ENCODE measurements around the gene GPRIN3.

GPRIN3 gene

GRCh38 chr4:89196056-89196674, 111.4 kb downstream of the GPRIN3 start:
- no peak overlapping the region for H3K4me3 ChIP-seq (replicated peaks; ENCODE audit: low read depth, low read length)
- DNase-seq (ENCODE audit: extremely low read depth, low read depth) = no peak
- TF ChIP-seq, protein P1, sequence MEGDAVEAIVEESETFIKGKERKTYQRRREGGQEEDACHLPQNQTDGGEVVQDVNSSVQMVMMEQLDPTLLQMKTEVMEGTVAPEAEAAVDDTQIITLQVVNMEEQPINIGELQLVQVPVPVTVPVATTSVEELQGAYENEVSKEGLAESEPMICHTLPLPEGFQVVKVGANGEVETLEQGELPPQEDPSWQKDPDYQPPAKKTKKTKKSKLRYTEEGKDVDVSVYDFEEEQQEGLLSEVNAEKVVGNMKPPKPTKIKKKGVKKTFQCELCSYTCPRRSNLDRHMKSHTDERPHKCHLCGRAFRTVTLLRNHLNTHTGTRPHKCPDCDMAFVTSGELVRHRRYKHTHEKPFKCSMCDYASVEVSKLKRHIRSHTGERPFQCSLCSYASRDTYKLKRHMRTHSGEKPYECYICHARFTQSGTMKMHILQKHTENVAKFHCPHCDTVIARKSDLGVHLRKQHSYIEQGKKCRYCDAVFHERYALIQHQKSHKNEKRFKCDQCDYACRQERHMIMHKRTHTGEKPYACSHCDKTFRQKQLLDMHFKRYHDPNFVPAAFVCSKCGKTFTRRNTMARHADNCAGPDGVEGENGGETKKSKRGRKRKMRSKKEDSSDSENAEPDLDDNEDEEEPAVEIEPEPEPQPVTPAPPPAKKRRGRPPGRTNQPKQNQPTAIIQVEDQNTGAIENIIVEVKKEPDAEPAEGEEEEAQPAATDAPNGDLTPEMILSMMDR (IDR thresholded peaks at IDR 0.05; ENCODE audit: low read depth, low read length, missing control alignments) = no peak

DNA sequence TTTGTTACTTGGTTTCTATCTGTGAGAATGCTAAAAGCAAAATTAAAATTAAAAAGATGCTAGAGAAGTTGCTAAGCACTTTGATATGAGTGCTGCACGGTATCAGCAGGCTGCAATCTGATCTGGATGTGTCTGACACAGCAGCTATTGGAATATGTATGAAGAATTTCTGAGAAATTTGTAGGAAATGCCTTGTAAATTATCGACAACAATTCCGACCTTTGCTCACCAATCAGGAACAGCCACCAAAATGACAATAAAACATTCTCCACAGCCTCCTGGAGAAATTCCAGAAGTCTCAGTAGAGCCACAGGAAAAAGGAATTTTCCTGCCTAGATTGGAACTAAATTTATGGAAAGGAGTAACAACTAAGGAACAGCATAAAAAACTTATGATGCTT, 113.8 kb downstream of the GPRIN3 start:
- TF ChIP-seq, protein P1 (IDR thresholded peaks at IDR 0.05; ENCODE audit: low read depth, low read length, missing control alignments) = no peak
- H3K4me3 ChIP-seq (replicated peaks; ENCODE audit: low read depth, low read length) = no peak overlapping the region
- no peak for DNase-seq (ENCODE audit: extremely low read depth, low read depth)

Measured in HFF-Myc (cell line).